ENCODE data around the gene ZNF584.

ZNF584 gene

GRCh38 chr19:58386576-58387337 lies 21.7 kb upstream of the ZNF584 start, which contains the start of gene RPS5:
Gene RPS5 (plus strand): TSS chr19:58387269. CDS start chr19:58388138, 869 bp downstream.
- peak; percentile 100 for DNase-seq

- DNase-seq: peak; percentile 33
These were observed 20.9 kb upstream of the ZNF584 start for GRCh38 chr19:58387338-58388174.

- no peak for DNase-seq
These were observed 20.3 kb upstream of the ZNF584 start for GRCh38 chr19:58388175-58388526.

GRCh38 chr19:58392945-58393724 lies 15.3 kb upstream of the ZNF584 start:
- DNase-seq: no peak

- no peak for DNase-seq
These were observed 14.8 kb upstream of the ZNF584 start for GRCh38 chr19:58393725-58394033.

GRCh38 chr19:58394821-58395219 lies 13.6 kb upstream of the ZNF584 start:
- DNase-seq: no peak

GRCh38 chr19:58395220-58395978 lies 13.1 kb upstream of the ZNF584 start, which contains the start of gene RNF225:
Gene RNF225 (plus strand): TSS chr19:58395656. CDS start chr19:58396090, 434 bp downstream.
- DNase-seq: peak; percentile 45

GRCh38 chr19:58395979-58396627 lies 12.3 kb upstream of the ZNF584 start:
- peak; percentile 38 for DNase-seq

- DNase-seq: peak; percentile 3
These were observed 11.5 kb upstream of the ZNF584 start for GRCh38 chr19:58396691-58397532.

GRCh38 chr19:58397533-58398037 lies 10.9 kb upstream of the ZNF584 start:
- DNase-seq: no peak

- no peak for DNase-seq
These were observed 10.4 kb upstream of the ZNF584 start for GRCh38 chr19:58398087-58398486.

- no peak for DNase-seq
These were observed 9.9 kb upstream of the ZNF584 start for GRCh38 chr19:58398545-58398944.

GRCh38 chr19:58399903-58400302 lies 8.5 kb upstream of the ZNF584 start:
- DNase-seq: no peak

GRCh38 chr19:58400316-58400915 lies 8.0 kb upstream of the ZNF584 start:
- DNase-seq: peak; percentile 55

- peak; percentile 100 for DNase-seq
These were observed 7.3 kb upstream of the ZNF584 start for GRCh38 chr19:58400916-58401839.

GRCh38 chr19:58401840-58402421 lies 6.5 kb upstream of the ZNF584 start:
- no peak for DNase-seq

GRCh38 chr19:58403920-58404478 lies 4.5 kb upstream of the ZNF584 start:
- peak; percentile 38 for DNase-seq

Measured in hematopoietic multipotent progenitor cell treated with erythropoietin and hydrocortisone succinate and interleukin-3 and kit ligand, for 6 days (in vitro differentiated cells).